ENCODE measurements around the gene HES3. TPM values are rescaled to one million over a fixed set of nuclear protein-coding genes. Genes with fewer than 3 reads are reported as not detected.

Gene HES3
- total RNA-seq, 1 donor from 2014 or later: not detected

- no peak for DNase-seq (ENCODE audit: low read depth, low spot score)
These were observed 2.0 kb downstream of the HES3 start for GRCh38 chr1:6245869-6246496.

DNA sequence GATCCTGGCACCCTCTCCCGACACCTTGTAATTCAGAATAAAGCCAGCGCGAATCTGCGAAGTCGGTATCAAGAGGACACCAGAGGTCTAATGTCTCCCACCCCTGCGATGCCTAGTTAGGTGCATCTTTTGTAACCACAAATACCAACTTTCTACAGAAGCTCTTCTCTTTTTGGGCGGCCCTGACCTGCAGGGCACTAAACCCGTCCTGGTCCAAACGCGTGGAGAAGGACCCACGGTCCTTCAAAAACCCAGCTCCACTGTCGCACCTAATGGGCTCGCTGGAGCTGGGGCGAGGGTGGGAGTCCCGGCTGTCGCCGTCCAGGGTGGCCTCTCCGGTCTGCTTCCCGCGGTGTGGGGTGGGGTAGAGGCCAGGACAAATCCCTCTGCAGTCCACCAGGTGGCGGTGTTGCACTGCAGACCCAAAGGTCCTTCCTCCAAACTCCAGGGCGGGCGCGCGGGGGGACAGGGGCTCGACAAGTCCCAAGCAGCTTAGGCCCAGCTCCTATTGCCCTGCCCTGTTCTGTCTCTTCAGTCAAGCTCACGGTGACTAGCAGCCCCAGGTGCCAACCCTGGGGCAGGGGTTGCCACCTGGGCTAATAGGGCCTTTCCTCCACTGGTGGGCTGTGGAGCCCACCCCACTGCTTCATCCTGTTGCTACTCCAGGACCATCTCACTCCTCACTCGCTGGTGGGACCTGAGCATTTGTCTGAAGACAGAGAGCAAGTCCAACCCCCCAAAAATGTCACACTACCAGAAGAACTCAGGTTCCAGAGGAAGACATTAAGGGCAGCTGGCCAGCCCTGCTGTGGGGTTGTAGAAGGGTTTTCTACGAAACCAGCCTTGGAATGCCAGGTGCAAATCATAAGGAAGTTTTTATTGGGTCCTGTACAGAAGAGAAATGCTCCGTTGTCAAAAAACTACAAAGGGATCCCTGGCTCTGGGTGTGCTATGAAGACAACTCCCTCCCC lies 2.8 kb downstream of the HES3 start:
- peak; percentile 22 for DNase-seq (ENCODE audit: low read depth, low spot score)

DNA sequence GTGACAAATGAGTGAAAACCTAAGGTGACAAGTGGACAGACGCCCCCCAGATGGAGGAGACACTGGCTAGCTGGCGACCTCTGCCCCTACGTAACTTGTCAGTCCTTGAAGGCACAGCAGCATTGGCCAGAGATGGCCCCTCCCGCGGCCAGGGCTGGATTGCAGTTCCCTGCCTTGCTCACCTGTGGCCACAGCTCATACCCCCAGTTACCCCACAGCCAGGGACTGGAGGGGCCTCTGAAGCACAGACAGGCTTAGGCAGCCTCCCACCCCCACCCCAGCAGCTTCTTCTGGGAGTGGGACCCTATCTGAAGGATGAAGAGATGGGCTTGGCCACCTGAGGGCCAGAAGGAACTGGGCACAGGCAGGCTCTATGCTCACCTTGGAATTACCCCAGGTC lies 3.7 kb downstream of the HES3 start:
- no peak for DNase-seq (ENCODE audit: low read depth, low spot score)

GRCh38 chr1:6248161-6248776 lies 4.3 kb downstream of the HES3 start:
- no peak for DNase-seq (ENCODE audit: low read depth, low spot score)

GRCh38 chr1:6248932-6249738 lies 5.2 kb downstream of the HES3 start:
- DNase-seq (ENCODE audit: low read depth, low spot score): no peak

- DNase-seq (ENCODE audit: low read depth, low spot score): no peak
These were observed 6.0 kb downstream of the HES3 start for GRCh38 chr1:6249739-6250689.

DNA sequence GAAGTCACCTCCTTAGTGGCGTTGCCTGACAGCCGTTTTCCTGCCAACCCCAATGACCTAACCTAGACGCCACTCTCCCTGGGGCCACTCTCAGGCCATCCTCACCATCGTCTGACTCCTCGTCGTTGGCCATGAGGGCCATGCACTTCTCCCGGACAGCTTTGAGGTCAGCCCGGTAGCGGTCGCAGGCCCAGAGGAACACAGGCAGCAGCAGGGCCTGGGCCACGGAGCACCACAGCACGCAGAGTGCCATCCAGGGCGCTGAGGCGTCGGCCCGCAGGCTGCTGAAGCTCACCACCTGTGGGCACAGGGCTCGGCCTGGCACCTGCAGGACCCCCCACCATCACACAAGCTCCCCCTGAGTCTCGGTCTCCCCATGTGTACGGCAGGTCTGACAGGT lies 7.3 kb downstream of the HES3 start:
- no peak for DNase-seq (ENCODE audit: low read depth, low spot score)

DNA sequence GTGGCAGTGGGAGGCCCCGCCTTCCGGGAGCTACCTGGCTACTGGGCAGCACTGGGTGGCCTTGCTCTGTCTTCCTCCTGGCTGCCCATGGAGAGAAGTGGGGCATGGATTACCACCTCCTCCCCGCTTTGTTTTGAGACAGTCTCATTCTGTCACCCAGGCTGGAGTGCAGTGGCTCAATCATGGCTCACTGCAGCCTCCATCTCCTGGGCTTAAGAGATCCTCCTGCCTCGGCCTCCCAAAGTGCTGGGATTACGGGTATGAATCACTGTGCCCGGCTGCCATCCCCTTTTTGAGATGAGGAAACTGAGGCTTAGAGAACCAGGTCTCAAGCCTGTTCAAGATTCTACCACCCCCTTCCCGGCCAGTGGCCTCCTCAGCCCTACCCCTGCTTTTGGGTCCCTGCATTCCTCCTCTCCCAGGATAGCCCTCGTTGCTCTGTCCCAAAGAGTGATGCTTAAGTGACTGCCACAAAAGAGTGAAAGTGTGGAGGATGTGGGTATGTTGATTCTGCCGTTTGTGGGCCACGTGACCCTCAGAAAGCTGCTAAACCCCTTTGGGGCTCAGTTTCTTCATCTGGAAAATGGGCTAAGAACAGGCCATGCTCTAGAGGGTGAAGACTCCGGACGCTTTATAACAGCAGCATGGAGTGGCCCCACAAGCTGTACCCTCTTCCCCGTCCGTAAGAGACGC lies 7.8 kb downstream of the HES3 start:
- DNase-seq (ENCODE audit: low read depth, low spot score): no peak

- no peak for DNase-seq (ENCODE audit: low read depth, low spot score)
These were observed 8.4 kb downstream of the HES3 start for GRCh38 chr1:6252374-6252710.

DNA sequence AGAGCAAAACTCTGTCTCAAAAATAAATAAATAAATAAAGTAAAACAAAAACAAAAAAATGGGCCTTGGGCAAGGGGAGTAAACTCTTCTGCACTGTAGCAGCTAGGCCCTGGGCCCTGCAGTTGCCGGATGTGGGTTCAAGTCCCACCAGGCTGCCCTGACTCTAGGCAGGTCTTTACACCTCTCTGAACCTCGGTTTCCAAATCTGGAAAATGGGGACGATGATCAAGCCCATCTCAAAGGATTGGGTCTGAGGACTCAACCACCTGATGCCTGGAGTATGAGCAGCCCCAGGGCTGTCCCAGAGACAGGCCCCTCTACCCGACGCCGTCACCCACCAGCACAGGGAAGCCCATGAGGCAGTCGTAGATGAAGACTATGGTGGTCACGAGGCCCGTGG lies 9.4 kb downstream of the HES3 start:
- DNase-seq (ENCODE audit: low read depth, low spot score): no peak

DNA sequence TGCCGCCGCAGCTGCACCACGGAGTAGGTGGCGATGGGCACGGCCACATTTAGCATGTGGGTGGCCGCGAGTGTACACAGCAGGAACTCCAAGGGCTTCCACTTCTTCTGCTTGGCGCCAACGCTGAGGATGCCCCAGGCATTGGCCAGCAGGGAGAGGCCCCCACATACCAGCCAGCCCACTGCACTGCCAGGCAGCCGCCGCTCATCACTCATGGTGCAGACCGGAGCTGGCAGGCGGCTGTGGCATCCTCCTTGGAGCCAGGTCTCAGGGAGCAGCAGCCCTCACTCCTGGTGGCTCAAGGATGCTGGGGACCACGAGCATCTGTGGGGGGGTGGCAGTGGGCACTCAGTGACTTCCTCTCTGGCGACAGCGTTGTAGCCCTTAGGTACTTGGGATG lies 10.7 kb downstream of the HES3 start:
- DNase-seq (ENCODE audit: low read depth, low spot score): no peak

DNA sequence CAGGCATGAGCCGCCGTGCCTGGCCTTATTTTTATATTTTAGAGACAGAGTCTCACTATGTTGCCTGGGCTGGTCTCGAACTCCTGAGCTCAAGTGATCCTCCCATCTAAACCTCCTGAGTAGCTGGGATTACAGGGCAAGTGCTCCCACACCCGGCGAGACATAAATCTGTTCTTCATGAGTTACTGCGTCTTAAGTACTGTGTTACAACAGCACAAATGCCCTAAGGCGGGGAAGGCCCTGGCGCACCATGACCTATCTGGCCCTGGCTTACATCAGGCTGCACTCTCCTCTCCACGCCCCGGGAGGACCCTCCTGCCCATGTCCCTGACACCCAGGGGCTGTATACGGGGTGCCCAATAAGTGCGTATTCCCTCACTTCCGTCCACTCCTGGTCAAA lies 12.7 kb downstream of the HES3 start:
- no peak for DNase-seq (ENCODE audit: low read depth, low spot score)

DNA sequence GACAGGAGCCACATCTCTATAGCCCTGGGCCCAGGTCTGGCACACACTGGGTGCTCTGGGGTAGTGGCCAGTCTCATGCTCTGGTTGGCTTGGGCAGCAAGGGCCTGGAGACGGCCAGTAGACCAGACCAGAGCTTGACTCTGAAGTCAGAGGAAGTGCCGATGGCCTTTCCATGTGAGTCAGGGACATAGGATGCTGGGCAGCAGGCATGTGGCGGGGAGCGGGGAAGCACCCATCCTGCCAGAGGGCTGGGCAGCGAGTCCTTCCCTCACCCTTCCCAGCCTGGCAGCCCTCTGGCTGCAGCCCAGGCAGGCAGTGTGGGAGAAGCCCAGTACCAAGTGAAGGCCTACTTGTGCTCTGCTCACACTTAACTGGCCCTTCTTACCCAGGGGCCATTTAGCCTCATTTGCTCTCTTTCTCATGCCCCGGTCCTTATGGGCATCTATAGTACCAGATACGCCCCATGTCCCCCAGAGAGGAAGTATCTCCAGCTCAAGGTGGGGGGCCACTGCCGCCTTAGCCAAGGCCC lies 13.6 kb downstream of the HES3 start:
- DNase-seq (ENCODE audit: low read depth, low spot score): no peak

- DNase-seq (ENCODE audit: low read depth, low spot score): no peak
These were observed 14.7 kb downstream of the HES3 start for GRCh38 chr1:6258675-6259074.

GRCh38 chr1:6259491-6260362 lies 15.7 kb downstream of the HES3 start:
- no peak for DNase-seq (ENCODE audit: low read depth, low spot score)

- DNase-seq (ENCODE audit: low read depth, low spot score): no peak
These were observed 16.5 kb downstream of the HES3 start for GRCh38 chr1:6260433-6260934.

DNA sequence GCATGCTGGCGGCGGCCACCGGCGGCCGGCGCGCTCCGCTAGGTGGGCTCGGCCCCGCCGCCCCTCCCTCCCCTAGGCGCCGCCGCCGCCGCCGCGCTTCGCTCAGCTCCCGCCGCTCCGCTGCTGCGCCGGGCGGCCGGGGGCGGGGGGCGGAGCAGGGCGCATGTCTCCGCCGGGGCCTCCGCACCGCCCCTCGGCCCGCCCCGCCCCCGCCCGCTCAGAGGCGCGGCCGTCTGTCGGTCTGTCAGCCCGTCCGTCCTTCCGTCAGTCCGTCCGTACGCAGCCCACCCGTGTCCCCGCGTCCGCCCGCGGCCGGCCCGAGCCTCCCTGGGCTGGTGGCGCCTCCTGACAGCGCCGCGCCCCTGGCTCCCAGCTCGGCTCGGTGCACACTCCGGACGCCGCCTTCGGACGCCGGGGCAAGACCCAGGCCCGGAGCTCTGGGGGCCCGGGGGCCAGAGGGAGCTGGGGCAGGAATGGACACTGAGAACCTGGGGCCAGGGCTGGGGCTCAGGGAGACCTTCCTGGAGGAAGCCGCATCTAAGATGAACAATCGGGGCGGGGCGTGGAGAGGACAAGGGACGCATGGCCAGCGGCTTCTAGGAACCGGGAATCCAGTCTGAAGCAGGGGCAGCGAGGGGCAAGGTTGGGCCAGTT lies 17.1 kb downstream of the HES3 start, which contains the start of gene GPR153:
Gene GPR153, minus strand, starts transcription at position 138 of the 654 bp plus-strand sequence. CDS start 6,193 bp downstream, outside the sequence.
- no peak for DNase-seq (ENCODE audit: low read depth, low spot score)

GRCh38 chr1:6261615-6261995 lies 17.6 kb downstream of the HES3 start:
- no peak for DNase-seq (ENCODE audit: low read depth, low spot score)

Data from pulmonary artery endothelial cell (primary cell).